AG04449 (cell line): ENCODE results near the gene WDFY4.

Experiments used
- CTCF ChIA-PET: fragments of 350-600 bp; formaldehyde crosslinking; extraction: SDS; loops from one replicate; lab custom pipeline; 2021; ENCODE audit warnings: antibody characterized with exemption; lab: Yijun Ruan, JAX
- POLR2A ChIA-PET: fragments of 400-600, 350-600 bp; formaldehyde crosslinking; extraction: SDS; loops from one replicate; lab custom pipeline; 2020; ENCODE audit warnings: antibody characterized with exemption, inconsistent platforms; lab: Yijun Ruan, JAX
- DNase-seq: peaks from one replicate; pipeline ENCODE4 v3.0.0-alpha.2; 2010; ENCODE audit warnings: low read depth, low spot score
- H3K4me3 ChIP-seq: 2 replicates; pipeline ENCODE4 v1.5.1; 2011; ENCODE audit warnings: low read depth, mild to moderate bottlenecking, control low read depth, low read length
- TF ChIP-seq, protein P1 (sequence below): IDR thresholded peaks from one replicate; pipeline ENCODE4 v1.5.1; 2011; ENCODE audit warnings: mild to moderate bottlenecking, moderate library complexity, low read length, control low read depth, inconsistent platforms; ENCODE audit not compliant: insufficient read depth; ENCODE audit errors: missing control alignments

Gene WDFY4

DNA sequence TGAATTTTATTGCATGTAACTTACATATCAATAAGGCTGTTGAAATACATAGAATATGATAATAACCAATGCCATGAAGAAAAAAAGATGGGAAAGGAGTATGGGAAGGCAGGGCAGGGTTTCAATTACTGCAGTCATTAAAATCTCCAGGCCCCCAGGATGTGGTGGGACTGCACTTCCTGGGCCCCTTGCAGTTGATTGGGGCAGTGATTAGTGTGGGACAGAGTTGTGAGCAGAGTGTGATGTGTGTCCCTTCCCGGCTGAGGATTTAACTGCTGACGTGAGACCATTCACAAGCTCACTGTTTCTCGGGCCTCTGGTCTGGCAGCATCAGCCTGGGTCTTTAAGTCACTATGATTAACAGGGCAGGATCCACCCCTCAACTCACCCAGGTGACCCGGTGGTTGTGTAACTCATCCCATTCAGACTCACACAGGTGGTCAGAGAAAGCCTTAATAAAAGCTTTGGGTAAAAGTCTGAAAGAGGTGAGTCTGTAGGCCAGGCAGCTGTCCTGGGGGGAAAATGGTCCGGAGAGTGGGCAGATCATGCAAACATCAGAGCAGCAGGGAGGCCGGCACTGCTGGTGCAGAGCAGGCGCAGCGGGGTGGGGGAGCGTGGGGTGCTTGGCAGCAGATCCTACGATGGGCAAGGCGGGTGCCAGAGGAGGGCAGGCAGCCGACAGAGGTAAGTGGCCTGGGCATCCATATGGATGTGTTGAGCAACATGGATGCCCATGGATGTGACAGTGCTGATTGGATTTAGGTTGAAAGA lies 36.3 kb upstream of the WDFY4 start:
- TF ChIP-seq, protein P1, sequence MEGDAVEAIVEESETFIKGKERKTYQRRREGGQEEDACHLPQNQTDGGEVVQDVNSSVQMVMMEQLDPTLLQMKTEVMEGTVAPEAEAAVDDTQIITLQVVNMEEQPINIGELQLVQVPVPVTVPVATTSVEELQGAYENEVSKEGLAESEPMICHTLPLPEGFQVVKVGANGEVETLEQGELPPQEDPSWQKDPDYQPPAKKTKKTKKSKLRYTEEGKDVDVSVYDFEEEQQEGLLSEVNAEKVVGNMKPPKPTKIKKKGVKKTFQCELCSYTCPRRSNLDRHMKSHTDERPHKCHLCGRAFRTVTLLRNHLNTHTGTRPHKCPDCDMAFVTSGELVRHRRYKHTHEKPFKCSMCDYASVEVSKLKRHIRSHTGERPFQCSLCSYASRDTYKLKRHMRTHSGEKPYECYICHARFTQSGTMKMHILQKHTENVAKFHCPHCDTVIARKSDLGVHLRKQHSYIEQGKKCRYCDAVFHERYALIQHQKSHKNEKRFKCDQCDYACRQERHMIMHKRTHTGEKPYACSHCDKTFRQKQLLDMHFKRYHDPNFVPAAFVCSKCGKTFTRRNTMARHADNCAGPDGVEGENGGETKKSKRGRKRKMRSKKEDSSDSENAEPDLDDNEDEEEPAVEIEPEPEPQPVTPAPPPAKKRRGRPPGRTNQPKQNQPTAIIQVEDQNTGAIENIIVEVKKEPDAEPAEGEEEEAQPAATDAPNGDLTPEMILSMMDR = no peak
- H3K4me3 ChIP-seq = no peak overlapping the region
- ChIA-PET CTCF (interaction anchor here (0.7 to 15.6 kb wide), 4 partner anchors 9 to 100 kb away, joined by 3 to 1051 read pairs (median 26); no protein-coding TSS in a partner anchor), POLR2A (no interaction called here)
- DNase-seq = no peak

DNA sequence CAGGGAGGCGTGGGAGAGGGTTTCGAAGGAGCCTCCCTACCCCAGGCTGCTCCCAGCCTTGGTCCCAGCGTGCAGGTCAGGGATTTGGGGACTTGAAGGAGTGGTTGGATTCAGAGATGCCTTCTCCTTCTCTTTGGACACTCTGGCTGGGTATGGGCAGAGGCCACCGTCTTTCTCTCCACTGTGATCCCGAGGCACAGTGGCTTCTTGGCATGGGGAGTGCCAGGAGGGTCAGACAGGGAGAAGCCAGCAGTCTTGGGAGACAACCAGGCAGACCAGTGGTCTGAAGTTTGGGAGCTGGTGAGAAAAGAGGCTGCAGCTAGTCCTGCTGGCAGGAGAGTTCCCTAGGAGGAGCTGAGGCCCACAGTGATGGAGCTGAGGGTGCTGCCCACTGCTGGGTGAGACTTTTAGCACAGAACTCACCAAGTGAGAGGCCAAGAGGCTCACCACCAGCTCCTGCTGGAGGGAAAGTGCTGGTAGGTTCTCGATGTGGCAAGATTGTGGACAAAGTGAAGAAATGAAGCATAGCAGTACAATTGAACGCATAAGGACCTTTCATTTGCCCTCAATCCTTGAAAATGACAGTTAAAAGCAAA lies 35.2 kb upstream of the WDFY4 start:
- H3K4me3 ChIP-seq = no peak overlapping the region
- ChIA-PET POLR2A (no interaction called here), CTCF (interaction anchor here (1.6 to 15.6 kb wide), 5 partner anchors 8 to 283 kb away, joined by 3 to 1051 read pairs (median 10); no protein-coding TSS in a partner anchor)
- TF ChIP-seq, protein P1 = peak; percentile 37
- DNase-seq = no peak

- TF ChIP-seq, protein P1 = no peak
- DNase-seq = no peak
- ChIA-PET POLR2A (no interaction called here), CTCF (interaction anchor here (0.6 to 15.6 kb wide), 5 partner anchors 14 to 621 kb away, joined by 3 to 1051 read pairs (median 3); no protein-coding TSS in a partner anchor)
- H3K4me3 ChIP-seq = no peak overlapping the region
Observed at GRCh38 chr10:48651293-48651692, 33.4 kb upstream of the WDFY4 start.

DNA sequence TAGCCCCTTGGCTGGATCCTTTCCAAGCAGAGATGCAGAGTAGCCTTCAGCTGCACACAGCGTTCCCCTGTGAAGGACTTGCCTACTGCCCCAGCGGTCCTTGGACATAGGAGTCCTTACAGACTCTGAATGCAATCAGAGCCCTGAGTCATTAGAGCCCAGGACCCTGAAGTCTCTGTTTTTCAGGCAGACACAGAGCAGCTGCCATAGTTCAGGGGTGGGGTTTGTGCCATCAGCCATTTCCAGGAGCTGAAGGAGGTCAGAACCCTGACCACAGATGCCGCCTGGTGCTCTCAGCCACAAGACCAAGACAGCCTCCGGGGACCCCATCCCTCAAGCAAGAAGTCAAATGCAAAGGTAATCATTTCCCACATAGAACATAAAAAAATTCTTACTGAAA lies 32.8 kb upstream of the WDFY4 start:
- TF ChIP-seq, protein P1 = no peak
- ChIA-PET POLR2A (no interaction called here), CTCF (interaction anchor here (0.7 to 15.6 kb wide), 4 partner anchors 13 to 128 kb away, joined by 3 to 1051 read pairs (median 3); no protein-coding TSS in a partner anchor)
- DNase-seq = no peak
- H3K4me3 ChIP-seq = no peak overlapping the region

- ChIA-PET POLR2A (no interaction called here), CTCF (interaction anchor here (0.7 to 15.6 kb wide), 6 partner anchors 13 to 288 kb away, joined by 3 to 1051 read pairs (median 3); no protein-coding TSS in a partner anchor)
- TF ChIP-seq, protein P1 = no peak
- no peak for DNase-seq
- no peak overlapping the region for H3K4me3 ChIP-seq
Observed at GRCh38 chr10:48652344-48652743, 32.3 kb upstream of the WDFY4 start.

DNA sequence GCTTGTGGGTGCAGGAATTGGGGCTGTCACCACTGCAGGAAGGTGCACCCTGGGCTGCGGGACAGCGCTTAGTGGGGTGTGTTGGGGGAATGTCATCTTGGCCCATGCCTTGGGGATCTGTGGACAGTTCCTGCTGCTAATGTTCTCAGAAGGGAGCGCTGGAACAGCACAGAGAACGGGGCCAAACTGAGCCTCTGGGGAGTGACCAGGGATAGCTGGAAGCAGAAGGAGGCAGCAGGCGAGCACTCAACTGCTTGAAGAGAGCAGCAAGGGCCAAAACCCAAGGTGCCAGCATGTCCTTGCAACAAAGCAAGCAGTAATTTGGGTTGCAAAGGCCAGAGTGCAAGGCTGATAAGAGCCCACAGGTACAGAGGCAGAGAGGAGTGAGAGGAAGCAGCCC lies 31.3 kb upstream of the WDFY4 start:
- H3K4me3 ChIP-seq = no peak overlapping the region
- POLR2A ChIA-PET = no interaction called here
- CTCF ChIA-PET = interaction anchor here (1.8 to 15.6 kb wide), 2 partner anchors 105 to 289 kb away, joined by 6 to 1051 read pairs; no protein-coding TSS in a partner anchor
- no peak for DNase-seq
- TF ChIP-seq, protein P1 = no peak
